Superior temporal gyrus (tissue), 1 donor: Measurements from ENCODE around the gene TNRC6A.
A peak's percentile ranks its signal among the peaks of the same experiment; 100 is the strongest.
"Not testable (repeated sequence)": the region's sequence is repeated elsewhere in the genome, so short reads cannot be mapped to it uniquely, and the experiment has no call there.

Source experiments
- DNase-seq: peaks from one replicate; pipeline ENCODE4 v3.0.0-alpha.2; 2016; ENCODE audit errors: extremely low spot score

TNRC6A gene

GRCh38 chr16:24815021-24815420 is 85.6 kb downstream of the TNRC6A start:
- DNase-seq: no peak

GRCh38 chr16:24816688-24817087 is 87.2 kb downstream of the TNRC6A start:
- no peak for DNase-seq

GRCh38 chr16:24819462-24820040 is 90.1 kb downstream of the TNRC6A start:
- no peak for DNase-seq

GRCh38 chr16:24820522-24820921 is 91.1 kb downstream of the TNRC6A start:
- no peak for DNase-seq

GRCh38 chr16:24821129-24821528 is 91.7 kb downstream of the TNRC6A start:
- no peak for DNase-seq

GRCh38 chr16:24822542-24822941 is 93.1 kb downstream of the TNRC6A start:
- DNase-seq: no peak

GRCh38 chr16:24822974-24823373 is 93.5 kb downstream of the TNRC6A start:
- DNase-seq: no peak

- no peak for DNase-seq
These were observed 96.2 kb downstream of the TNRC6A start for GRCh38 chr16:24825696-24826095.

- no peak for DNase-seq
These were observed 96.7 kb downstream of the TNRC6A start for GRCh38 chr16:24826096-24826690.

GRCh38 chr16:24826817-24827566 is 97.5 kb downstream of the TNRC6A start:
- no peak for DNase-seq

GRCh38 chr16:24829153-24829552 is 99.7 kb downstream of the TNRC6A start:
- no peak for DNase-seq

- no peak for DNase-seq
These were observed 103.9 kb downstream of the TNRC6A start for GRCh38 chr16:24833352-24833751.

GRCh38 chr16:24834459-24835335 is 105.2 kb downstream of the TNRC6A start:
- peak; percentile 83 for DNase-seq

- no peak for DNase-seq
These were observed 107.4 kb downstream of the TNRC6A start for GRCh38 chr16:24836836-24837235.

- no peak for DNase-seq
These were observed 108.5 kb downstream of the TNRC6A start for GRCh38 chr16:24837969-24838368.

GRCh38 chr16:24838554-24839266 is 109.3 kb downstream of the TNRC6A start:
- DNase-seq: peak; percentile 92

- no peak for DNase-seq
These were observed 110.0 kb downstream of the TNRC6A start for GRCh38 chr16:24839347-24839972.

- no peak for DNase-seq
These were observed 111.8 kb downstream of the TNRC6A start for GRCh38 chr16:24841291-24841690.

GRCh38 chr16:24844101-24845030 is 114.9 kb downstream of the TNRC6A start:
- DNase-seq: no peak

- not testable (repeated sequence) for DNase-seq
These were observed 115.5 kb downstream of the TNRC6A start for GRCh38 chr16:24845031-24845365.
